Esophagus squamous epithelium (tissue), 5 donors: ENCODE data around the gene LRP1B. TPM values are rescaled to one million over a fixed set of nuclear protein-coding genes. Genes with fewer than 3 reads are reported as not detected.

ENCODE experiments used
- DNase-seq: peaks from one replicate; lab custom pipeline; 2025; lab: John Stamatoyannopoulos, UW
- H3K27ac ChIP-seq, 4 donors: fragments of 200-600 bp; sonication (generic); one replicate each; pipeline ENCODE4 v1.5.1; 2016 to 2019; ENCODE audit warnings: mild to moderate bottlenecking in 1 of 4
- H3K27me3 ChIP-seq, 4 donors: fragments of 200-600 bp; sonication (generic); 1 replicate in 3 of 4; 2 replicates in 1 of 4; pipeline versions ENCODE4 v1.5.1 to v1.6.0; 2017 to 2021; ENCODE audit warnings: antibody characterized with exemption in 1 of 4
- H3K36me3 ChIP-seq, 3 donors: fragments of 200-600 bp; sonication (generic); one replicate each; pipeline ENCODE4 v1.5.1; 2016 to 2019
- H3K4me1 ChIP-seq, 3 donors: fragments of 200-600 bp; sonication (generic); one replicate each; pipeline ENCODE4 v1.5.1; 2017 to 2019
- H3K4me3 ChIP-seq, 4 donors: fragments of 200-600 bp; sonication (generic); 1 replicate in 3 of 4; 2 replicates in 1 of 4; pipeline ENCODE4 v1.5.1; 2016 to 2019; ENCODE audit warnings: mild to moderate bottlenecking in 2 of 4, moderate library complexity in 1 of 4
- H3K9me3 ChIP-seq, 3 donors: fragments of 200-600 bp; sonication (generic); one replicate each; pipeline ENCODE4 v1.5.1; 2016 to 2019
- POLR2A ChIP-seq, 4 donors: fragments of 450-650 bp; IDR thresholded peaks; one replicate each; pipeline ENCODE4 v1.6.1; 2017; ENCODE audit warnings: antibody characterized with exemption in 4 of 4, mild to moderate bottlenecking in 4 of 4, moderate library complexity in 3 of 4
- WGBS, 2 donors: methylation state at CpG; one replicate each; pipeline ENCODE4 v1.1.5; 2018; 5-methylcytosine and 5-hydroxymethylcytosine counted together
- intact Hi-C: fragments of 100-400 bp; cut with DNase I; formaldehyde crosslinking; loops from one replicate; pipeline ENCODE4 v1.15.0; 2022
- total RNA-seq, 4 donors: library from RNA; depleted of rRNA; stranded (reverse); fragments of >200 nt; gene quantifications; one replicate each; pipeline ENCODE4 v1.1.0, GENCODE V29; 2016
- TF ChIP-seq, protein P1 (sequence below), 6 experiments: fragments of 450-650 bp in 4 of 6; fragments of 200-600 bp in 2 of 6; sonication (generic) in 2 of 6; IDR thresholded peaks; one replicate each; pipeline ENCODE4 v1.5.1; 2016 to 2019; ENCODE audit warnings: antibody characterized with exemption in 6 of 6, mild to moderate bottlenecking in 4 of 6, moderate library complexity in 4 of 6
- donor health status: DM: yes; HTN: yes; CAD: no.

The LRP1B gene
- total RNA-seq, 4 donors from 2014 or later, result 0.04 to 1.1 (median 0.23) TPM

DNA sequence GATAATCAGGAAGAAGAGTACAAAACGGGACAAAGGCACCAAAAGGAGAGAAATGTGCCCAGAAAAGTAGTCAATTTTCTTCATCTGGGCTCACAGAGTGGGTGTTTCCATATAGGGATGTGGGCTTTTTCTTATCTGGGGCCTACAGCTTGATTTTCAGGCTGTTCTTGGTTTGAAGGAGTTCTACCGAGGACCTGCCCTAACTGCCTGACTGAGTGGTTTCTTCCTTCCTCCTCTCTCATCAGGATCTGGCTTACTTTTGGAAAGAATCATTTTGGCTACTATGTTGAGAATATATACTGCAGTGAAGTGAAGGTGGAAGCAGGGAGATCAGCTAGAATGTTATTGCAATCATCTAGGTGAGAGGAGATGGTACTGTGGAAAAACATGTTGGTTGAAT, 316.7 kb downstream of the LRP1B start:
- DNase-seq, result no peak
- no peaks in the 10 kb centered on the region for H3K4me1 ChIP-seq
- H3K27me3 ChIP-seq, result no peaks in the 10 kb centered on the region
- TF ChIP-seq, protein P1, sequence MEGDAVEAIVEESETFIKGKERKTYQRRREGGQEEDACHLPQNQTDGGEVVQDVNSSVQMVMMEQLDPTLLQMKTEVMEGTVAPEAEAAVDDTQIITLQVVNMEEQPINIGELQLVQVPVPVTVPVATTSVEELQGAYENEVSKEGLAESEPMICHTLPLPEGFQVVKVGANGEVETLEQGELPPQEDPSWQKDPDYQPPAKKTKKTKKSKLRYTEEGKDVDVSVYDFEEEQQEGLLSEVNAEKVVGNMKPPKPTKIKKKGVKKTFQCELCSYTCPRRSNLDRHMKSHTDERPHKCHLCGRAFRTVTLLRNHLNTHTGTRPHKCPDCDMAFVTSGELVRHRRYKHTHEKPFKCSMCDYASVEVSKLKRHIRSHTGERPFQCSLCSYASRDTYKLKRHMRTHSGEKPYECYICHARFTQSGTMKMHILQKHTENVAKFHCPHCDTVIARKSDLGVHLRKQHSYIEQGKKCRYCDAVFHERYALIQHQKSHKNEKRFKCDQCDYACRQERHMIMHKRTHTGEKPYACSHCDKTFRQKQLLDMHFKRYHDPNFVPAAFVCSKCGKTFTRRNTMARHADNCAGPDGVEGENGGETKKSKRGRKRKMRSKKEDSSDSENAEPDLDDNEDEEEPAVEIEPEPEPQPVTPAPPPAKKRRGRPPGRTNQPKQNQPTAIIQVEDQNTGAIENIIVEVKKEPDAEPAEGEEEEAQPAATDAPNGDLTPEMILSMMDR (IDR thresholded peaks at IDR 0.05), result no peak
- no peak for TF ChIP-seq POLR2A (IDR thresholded peaks at IDR 0.05)
- no peaks in the 10 kb centered on the region for H3K36me3 ChIP-seq
- H3K9me3 ChIP-seq, result no peaks in the 10 kb centered on the region
- WGBS, 2 donors, result 56 to 60% methylated on average over 2 of the region's 2 CpGs
- no peak overlapping the region for H3K4me3 ChIP-seq
- intact Hi-C loops, result no loop called here
- H3K27ac ChIP-seq, result no peak overlapping the region

DNA sequence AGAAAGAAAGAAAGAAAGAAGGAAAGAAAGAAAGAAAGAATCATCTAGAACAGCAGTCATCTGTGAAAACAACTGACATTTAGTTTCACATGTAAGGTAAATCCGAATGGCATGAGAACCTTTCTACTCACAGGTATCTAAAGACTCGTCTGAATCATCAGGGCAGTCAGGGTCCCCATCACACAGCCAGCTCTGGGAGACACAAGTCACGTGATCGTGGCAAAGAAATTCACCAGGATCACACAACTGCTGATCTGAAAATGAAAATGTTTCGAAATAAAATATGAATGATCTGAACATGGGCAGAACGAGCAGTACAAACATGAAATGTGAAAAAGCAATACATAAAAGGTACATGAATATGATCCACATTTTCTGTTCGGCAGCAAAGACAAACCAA, 320.7 kb downstream of the LRP1B start:
- no peaks in the 10 kb centered on the region for H3K27me3 ChIP-seq
- intact Hi-C loops, result no loop called here
- no peaks in the 10 kb centered on the region for H3K4me1 ChIP-seq
- TF ChIP-seq POLR2A (IDR thresholded peaks at IDR 0.05), result no peak
- TF ChIP-seq, protein P1 (IDR thresholded peaks at IDR 0.05), result no peak
- WGBS, 2 donors, result 72 to 83% methylated on average over 7 of the region's 7 CpGs
- no peaks in the 10 kb centered on the region for H3K36me3 ChIP-seq
- no peaks in the 10 kb centered on the region for H3K9me3 ChIP-seq
- H3K27ac ChIP-seq, result no peak overlapping the region
- no peak for DNase-seq
- H3K4me3 ChIP-seq, result no peak overlapping the region

DNA sequence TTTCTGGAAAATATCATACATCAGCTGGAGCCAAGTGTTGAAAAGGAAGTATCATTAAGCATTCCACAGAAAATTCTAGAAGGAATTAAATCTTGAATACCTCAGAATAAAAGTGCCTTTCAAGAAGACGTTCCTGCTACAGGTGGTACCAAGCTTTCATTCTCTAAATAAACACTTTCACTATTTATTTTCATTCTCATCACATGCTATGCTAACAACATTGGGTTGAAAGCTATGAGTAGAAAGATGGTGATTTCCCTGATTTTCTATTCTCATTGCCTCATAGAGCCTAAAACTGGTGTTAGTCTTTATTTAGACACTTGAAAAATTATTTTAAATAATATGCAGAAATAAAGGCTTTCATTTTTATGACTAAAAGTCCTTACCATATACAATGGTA, 324.7 kb downstream of the LRP1B start:
- intact Hi-C loops, result no loop called here
- Histone ChIP-seq H3K27ac (no peak overlapping the region), H3K36me3 (no peaks in the 10 kb centered on the region), H3K4me3 (no peak overlapping the region), H3K27me3 (no peaks in the 10 kb centered on the region), H3K4me1 (no peaks in the 10 kb centered on the region), H3K9me3 (no peaks in the 10 kb centered on the region)
- 17 to 20% methylated on average over 1 of the region's 1 CpG for WGBS, 2 donors
- no peak for DNase-seq
- TF ChIP-seq, protein P1 (IDR thresholded peaks at IDR 0.05), result no peak
- no peak for TF ChIP-seq POLR2A (IDR thresholded peaks at IDR 0.05)

DNA sequence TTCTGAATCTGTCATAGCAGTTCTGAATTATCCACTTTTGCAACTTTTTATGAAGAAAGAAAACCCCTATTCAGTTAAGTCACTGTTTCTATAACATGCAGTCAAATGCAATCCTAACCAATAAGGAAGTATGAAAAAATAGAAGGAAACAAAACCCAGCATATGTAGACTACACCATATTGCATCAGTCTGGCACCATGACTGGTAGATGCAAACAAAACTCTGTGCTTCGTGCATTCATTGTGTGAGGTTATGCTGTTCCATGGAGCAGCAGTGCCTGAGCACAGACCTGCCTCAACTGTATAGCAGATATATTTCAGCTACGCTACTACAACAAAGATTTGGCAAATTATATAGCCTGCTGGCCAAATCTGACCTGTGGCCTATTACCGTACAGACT, 325.5 kb downstream of the LRP1B start:
- 87 to 89% methylated on average over 3 of the region's 3 CpGs for WGBS, 2 donors
- no peak for DNase-seq

DNA sequence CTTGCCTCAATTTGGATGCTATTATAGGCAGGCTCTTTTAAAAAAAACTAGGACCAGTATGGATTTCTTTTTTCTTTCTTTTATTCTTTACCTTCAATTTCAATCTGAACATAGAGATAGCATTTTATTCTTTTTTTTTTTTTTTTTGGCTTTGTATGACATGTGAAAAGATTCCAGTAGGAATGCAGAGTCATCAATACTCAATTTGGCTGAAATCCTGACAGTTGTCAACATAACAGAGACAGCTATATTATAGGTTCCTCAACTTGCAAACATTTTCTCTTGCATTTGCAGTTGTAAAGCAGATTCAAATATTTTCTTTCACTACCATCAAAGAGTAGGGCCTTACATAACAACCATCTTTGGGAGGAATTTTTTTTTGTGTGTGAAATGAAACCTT, 334.4 kb downstream of the LRP1B start:
- Histone ChIP-seq H3K36me3 (no peaks in the 10 kb centered on the region), H3K27me3 (no peaks in the 10 kb centered on the region), H3K9me3 (no peaks in the 10 kb centered on the region), H3K4me3 (no peak overlapping the region), H3K27ac (no peak overlapping the region), H3K4me1 (no peaks in the 10 kb centered on the region)
- intact Hi-C loops, result no loop called here
- TF ChIP-seq POLR2A (IDR thresholded peaks at IDR 0.05), result no peak
- TF ChIP-seq, protein P1 (IDR thresholded peaks at IDR 0.05), result no peak
- DNase-seq, result no peak

More for the DNA sequence above, 325.5 kb downstream of the LRP1B start:
- H3K27me3 ChIP-seq, result no peaks in the 10 kb centered on the region
- no peak overlapping the region for H3K4me3 ChIP-seq
- no peaks in the 10 kb centered on the region for H3K9me3 ChIP-seq
- H3K27ac ChIP-seq, result no peak overlapping the region
- no peaks in the 10 kb centered on the region for H3K4me1 ChIP-seq
- intact Hi-C loops, result no loop called here
- no peaks in the 10 kb centered on the region for H3K36me3 ChIP-seq
- TF ChIP-seq POLR2A (IDR thresholded peaks at IDR 0.05), result no peak
- TF ChIP-seq, protein P1 (IDR thresholded peaks at IDR 0.05), result no peak
